NCI-H345 treated with DMSO at 0.1 percent for 48 hours (cell line): ENCODE measurements around the gene RADIL.
"Not testable (repeated sequence)": the region's sequence is repeated elsewhere in the genome, so short reads cannot be mapped to it uniquely, and the experiment has no call there.

Source experiments
- DNase-seq: peaks from one replicate; lab custom pipeline; 2025; ENCODE audit not compliant: unreplicated experiment; lab: John Stamatoyannopoulos, UW

RADIL gene

DNA sequence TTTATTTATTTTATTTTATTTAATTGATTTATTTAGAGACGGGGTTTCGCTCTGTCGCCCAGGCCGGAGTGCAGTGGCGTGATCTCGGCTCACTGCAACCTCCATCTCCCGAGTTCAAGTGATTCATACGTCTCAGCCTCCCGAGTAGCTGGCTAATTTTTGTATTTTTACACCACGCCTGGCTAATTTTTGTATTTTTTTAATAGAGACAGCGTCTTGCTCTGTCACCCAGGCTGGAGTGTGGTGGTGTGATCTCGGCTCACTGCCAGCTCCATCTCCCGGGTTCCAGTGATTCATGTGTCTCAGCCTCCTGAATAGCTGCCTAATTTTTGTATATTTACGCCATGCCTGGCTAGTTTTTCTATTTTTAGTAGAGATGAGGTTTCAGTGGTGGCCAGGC, 73.8 kb downstream of the RADIL start:
- no peak for DNase-seq

DNA sequence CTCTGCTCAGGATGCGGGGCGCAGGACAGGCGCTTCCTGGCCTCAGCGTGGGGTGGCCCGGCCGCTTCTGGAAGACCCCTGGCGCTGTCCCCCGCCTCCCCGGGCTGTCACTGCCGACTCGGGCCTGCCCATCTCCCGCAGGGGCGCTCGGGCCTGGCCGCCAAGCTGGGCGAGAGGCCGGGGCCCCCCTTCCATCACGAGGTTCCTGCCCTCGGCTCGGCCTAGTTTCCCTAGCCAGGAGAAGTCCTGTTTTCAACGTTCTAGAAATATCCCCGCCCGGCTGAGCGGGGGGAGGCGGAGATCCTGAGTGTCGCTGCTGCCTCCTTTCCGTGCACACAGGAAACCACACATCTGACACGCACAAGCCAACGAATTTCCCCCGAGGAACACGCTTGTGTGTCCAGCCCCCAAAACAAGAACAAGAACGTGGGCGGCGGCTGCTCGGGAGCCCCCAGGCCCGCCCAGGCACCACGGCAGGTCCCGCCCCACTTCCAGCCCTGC, 74.4 kb downstream of the RADIL start:
- no peak for DNase-seq

DNA sequence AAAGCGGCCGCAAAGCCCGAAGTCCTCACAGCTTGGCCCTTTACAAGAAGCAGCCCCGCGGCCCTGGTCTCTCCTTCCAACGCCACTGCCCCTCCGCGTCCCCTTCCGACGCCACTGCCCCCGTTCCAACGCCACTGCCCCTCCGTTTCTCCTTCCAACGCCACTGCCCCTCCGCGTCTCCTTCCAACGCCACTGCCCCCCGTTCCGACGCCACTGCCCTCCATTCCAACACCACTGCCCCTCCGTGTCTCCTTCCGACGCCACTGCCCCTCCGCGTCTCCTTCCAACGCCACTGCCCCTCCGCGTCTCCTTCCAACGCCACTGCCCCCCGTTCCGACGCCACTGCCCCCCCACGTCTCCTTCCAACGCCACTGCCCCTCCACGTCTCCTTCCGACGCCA, 75.0 kb downstream of the RADIL start:
- no peak for DNase-seq

DNA sequence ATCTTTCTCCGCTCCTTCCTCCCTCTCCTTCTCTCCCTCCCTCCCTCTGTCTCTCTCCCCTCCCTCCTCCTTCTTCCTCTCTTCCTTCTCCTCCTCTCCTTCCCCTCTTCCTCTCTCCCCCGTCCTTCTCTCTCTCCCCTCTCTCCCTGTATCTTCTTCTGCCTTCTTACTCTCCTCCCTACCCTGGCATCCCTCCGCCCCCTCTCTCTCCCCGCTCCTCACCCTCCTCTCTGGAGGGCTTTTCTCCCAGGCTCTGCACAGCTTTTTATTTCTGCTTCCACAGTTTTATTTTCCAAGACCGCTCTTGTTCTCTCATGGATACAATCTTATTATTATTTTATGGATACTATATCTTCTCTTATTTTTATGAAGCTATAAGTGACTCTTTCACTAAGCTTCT, 75.5 kb downstream of the RADIL start:
- no peak for DNase-seq

DNA sequence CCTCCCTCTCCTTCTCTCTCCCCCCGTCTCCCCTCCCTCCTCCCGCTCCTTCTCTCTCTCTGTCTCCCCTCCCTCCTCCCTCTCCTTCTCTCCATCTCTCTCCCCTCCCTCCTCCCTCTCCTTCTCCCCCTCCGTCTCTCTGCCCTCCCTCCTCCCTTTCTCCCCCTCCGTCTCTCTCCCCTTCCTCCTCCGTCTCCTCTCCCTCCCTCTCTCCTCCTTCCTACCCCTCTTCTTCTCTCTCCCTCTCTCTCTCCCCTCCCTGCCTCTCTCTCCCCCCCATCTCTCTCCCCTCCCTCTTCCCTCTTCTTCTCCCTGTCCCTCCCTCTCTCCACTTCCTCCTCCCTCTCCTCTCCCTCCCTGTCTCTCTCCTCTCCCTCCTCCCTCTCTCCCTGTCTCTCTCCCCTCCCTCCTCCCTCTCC, 75.9 kb downstream of the RADIL start:
- DNase-seq = no peak

DNA sequence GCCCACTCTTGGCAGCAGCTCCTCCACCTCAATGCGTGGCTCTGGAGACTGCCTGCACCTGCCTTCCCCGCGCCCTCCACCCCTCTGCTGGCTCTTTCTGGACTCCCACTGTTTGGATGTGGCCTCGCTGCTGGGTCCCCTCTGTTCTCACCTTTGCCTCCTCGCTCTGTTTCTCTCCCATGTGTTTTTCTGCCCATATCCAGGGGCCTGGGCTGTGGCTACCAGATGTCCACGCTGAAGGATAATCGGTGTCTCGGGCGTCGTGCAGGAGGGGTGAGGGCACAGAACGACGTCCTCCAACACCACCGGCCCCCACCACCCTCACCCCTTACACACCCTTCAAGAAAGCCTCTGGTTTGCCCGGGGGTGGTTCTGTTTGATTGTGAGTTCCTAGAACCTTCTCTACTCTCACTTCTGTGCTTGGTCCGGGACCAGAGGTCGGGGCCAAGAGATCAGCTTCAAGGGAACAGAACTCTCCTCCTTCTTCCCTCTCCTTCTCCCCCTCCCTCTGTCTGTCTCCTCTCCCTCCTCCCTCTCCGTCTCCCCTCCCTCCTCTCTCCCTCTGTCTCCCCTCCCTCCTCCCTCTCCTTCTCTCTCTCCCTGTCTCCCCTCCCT, 76.4 kb downstream of the RADIL start:
- no peak for DNase-seq

DNA sequence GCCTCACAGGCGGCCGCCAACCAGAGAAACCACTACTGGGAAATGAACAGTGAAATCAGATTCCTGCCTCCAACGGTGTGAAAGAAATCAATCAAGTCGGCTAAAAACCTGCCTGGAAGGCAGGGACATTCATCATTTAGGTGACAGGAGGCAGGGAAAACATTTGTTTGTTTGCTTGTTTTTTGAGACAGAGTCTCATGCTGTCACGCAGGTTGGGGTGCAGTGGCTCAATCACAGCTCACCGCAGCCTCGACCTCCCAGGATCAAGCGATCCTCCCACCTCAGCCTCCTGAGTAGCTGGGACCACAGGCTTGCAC, 77.6 kb downstream of the RADIL start:
- no peak for DNase-seq

DNA sequence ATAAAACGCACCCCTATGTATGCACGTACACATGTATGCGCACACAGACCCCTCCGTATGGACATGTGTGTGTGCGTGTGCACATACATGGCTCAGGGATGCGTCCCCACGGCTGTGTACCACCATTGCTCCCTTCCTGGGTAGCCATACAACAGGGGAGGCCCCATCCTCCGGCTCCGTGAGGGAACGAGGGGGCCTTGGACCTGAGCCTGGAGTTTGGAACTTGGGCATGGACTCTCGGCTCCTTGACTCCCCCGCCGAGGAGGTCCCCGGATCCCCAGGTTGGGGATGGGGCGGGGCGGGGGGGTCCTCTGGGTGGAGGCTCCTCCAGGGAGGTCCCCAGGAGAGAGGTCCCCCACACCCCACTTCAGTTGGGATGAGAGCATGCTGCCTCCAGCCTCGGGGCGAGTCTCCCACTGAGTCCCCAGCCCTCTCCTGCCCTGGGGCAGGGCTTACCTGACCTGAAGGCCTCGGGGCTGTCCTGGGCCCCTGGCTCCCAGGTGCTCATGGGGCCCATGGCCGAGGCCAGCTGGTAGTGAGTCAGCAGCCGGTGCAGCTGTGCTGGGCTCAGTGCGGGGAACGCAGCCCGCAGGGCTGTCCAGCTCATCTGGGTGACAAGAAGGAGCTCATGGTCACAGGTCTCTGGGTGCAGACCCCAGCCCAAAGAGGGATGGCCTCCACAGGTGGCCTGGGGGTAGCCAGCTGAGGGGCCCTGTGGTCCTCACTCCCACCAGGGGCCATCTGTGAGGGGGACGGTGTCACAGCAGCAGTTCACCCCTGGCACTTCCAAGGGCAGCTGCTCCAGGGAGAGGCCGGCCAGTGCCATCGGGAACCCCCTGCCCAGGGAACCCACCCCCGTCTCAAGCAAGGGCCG, 78.2 kb downstream of the RADIL start:
- DNase-seq = no peak

DNA sequence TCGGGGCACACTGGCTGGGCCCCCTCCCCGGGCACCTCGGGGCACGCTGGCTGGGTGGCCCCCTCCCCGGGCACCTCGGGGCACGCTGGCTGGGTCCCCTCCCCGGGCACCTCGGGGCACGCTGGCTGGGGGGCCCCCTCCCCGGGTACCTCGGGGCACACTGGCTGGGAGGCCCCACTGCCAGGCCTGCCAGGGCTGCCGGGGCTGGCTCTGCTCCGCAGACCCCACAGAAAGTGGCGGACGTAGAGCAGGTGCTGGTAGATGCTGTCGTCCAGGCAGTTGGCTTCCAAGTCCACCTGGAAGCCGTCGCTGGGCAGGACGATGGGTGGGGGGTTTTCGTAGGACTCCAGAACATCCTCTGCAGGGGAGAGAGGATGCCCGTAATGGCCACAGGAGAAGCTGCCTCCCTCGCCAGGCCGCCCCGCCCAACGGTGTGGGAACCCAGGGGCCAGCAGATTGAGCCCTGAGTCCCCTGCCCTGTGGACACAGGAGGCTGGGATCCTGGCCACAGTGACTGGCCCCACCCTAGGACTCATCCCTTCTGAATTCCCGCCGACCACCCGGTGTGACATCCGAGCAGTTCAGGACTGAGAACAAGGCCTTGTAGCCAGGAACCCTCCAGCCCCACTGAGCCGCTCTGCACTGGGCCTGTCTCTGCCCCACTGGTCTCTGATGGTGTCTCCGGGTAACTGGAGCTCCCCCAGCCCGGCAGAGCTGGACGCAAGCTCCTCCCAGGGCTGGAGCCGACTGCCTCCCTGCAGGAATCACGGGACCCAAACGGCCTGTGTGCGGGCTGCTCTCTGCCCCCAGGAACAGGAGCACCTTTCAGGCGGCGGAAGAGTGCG, 79.9 kb downstream of the RADIL start:
- no peak for DNase-seq

DNA sequence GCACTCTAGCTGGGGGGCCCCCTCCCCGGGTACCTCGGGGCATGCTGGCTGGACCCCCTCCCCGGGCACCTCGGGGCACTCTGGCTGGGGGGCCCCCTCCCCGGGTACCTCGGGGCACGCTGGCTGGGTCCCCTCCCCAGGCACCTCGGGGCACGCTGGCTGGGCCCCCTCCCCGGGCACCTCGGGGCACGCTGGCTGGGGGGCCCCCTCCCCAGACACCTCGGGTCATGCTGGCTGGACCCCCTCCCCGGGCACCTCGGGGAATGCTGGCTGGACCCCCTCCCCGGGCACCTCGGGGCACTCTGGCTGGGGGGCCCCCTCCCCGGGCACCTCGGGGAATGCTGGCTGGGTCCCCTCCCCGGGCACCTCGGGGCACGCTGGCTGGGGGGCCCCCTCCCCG, 80.9 kb downstream of the RADIL start:
- not testable (repeated sequence) for DNase-seq

DNA sequence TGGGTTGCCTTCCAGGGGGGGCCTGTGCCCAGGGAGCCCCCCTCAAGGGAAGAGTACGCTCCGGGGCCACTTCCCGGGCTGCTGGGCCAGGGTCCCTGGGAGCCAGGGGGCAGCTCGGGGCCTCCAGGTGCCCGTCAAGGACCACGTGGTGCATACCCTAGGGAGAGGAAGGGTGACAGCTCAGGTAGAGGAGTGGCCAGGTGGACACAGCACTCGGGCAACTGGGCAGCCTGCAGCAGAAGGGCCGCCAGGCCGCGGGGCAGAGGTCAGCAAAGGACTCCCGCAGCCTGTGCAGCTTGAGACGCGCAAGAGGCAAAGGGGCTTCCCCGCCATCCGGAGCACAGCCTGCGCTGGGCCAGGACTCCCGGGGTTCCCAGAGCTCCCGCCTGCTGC, 81.7 kb downstream of the RADIL start:
- DNase-seq = no peak

DNA sequence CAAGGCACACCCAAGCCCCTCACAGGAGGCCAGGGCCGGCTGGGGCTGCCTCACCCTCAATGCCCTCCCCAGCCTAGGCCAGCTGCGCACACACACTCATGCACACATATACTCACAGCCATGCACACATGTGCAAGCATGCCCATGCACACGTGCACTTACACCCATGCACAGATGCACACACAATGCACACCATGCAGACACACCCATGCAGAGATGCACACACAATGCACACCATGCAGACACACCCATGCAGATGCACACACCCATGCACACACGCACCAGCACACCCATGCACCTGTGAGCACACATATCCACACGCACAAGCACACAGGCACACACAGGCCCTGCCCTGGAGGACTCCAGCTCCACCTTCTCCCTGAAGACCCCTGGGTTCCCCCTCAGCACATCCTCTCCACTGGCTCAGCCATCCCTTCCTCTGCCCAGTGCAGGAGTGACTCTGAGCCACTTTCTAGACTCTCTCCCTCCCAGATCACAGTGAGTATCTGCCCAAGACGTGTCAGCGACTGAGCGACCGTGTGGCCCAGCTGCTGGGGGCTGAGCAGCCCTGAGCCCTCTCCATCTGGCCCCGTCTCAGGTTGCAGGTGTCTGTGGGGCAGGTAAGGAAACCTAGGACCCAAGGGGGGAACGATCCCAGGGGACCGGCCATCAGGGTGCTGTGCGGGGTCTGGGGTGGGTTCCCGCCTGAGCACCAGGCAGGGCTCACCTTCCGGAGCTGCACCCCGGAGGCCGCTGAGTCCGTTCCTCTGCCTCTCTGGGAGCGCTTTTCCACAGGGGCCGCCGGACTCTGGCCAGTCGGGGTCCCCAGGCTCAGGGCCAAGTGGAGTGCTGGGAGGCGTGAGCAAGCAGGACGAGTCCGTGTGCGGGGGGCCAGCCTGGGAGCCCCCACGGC, 82.3 kb downstream of the RADIL start:
- no peak for DNase-seq

DNA sequence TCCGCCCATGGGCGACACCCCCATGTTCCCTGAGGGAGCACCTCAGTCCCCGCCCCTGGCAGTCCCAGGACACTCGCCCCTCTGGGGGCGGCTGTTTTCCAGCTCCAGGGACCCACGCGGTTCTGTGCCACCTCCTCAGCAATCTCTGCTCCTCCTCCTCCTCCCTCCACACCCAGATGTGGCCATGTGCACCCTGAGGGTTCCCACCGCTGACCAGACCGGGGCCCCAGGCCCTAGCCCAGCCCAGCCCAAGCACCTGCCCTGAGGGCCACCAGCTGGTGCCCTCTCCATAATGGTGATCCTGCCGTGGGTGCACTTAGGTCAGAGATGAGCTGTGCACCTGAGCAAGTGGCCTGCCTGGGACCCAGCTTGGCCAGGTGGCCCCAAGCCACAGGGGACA, 83.0 kb downstream of the RADIL start:
- no peak for DNase-seq

DNA sequence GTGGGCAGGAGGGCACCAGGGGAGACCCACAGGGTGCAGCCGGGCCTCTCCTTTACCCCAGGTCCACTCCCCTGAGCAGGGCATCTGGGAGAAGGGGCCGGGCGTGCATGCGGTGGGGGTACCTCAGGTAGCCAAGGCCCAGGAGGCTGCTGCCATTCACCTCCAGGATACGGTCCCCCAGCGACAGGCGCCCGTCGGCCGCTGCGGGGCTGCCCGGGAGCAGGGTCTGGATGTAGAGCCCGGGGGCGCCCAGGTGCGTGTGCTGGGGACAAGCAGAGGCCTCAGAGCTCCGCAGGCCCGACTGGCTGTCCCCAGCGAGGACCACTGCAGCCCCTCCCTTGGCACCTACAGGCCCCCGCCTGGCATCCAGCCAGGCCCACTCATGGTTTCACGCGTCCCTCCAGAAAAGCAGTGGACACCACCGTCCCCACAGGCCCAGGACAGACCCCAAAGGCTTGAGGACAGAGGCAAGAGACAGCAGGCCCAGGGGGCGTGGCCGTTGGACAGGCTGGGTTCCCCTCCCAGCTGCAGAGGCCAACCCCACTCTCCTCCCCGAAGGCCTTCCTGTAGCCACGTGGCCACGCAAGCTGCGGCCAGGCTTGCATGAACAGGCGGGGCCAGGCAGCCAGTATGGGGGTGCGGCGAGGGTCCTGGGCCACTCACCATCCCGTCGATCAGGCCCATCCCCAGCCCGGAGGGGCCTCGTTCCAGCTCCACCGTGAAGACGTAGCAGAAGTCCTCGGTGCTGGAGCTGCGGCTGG, 83.8 kb downstream of the RADIL start:
- DNase-seq = no peak

DNA sequence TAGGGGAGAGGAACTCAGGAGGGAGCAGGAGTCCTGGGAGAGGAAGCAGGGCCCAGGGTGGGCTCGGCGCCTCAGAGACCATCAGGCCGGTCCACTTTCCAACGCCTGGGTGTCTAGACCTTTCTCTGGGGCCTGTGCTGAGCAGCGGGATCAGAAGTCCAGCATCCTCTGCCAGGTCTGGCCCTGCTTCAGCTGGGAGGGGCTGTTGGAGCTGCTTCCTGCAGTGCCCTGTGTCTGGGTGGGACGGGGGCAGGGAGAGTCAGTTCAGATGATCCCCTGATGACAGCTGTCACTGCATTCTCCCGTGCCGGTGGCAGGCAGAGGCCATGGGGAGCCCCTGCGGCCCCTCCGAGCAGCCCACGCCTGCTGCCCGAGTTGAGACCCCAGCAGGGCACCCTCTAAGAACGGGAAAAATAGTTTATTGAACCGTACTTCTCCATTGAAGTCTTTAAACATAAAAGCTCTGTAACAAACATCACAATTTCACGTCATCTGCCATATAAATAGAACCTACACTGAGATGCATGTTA, 84.7 kb downstream of the RADIL start:
- DNase-seq = no peak

DNA sequence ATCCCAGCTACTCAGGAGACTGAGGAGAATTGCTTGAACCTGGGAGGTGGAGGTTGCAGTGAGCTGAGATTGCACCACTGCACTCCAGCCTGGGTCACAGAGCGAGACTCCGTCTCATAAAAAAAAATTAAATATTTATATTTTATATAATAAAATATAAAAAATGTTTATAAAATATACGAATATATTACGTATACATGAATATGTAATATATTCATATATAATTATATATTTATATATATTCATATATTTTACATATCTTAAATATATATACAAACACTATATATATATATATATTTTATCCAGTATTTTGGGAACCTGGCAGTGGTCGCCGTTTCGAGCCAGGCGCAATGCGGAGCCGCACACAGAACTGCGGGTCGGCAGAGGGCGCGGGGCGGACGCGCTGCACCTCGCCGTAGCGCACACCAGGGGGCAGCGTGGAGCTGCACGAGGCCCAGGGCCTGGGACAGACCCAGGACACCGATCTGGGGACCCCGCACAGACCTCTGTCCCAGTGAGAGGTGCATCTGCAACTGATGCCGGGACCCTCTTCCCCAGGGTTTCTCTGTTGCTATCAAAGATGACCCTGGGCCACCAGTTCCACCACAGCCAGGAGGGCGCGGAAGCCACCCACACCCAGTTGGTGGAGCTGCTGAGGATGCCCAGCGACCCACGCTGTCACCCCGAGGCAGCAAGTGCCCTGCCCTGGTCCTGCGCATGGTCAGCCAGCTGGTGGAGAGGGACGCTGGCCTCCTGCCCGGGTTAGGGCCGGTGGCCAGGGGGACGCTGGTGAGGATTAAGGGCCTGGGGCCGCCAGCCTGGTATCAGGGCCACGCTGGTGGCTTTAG, 85.4 kb downstream of the RADIL start:
- DNase-seq = no peak

DNA sequence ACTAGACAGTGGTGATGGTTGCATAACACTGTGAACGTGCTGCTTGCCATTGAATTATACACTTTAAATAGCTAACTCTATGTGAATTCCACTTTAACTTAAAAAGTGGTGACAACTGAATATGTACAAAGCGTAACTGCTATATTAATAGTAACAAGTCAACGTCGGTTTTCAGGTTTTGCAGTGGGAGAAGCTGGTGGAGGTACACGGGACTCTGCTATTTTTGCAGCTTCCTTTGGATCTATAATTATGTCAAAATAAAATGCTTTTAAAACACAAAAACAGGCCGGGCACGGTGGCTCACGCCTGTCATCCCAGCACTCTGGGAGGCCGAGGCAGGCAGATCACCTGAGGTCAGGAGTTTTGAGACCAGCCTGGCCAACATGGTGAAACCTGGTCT, 87.1 kb downstream of the RADIL start:
- DNase-seq = no peak

DNA sequence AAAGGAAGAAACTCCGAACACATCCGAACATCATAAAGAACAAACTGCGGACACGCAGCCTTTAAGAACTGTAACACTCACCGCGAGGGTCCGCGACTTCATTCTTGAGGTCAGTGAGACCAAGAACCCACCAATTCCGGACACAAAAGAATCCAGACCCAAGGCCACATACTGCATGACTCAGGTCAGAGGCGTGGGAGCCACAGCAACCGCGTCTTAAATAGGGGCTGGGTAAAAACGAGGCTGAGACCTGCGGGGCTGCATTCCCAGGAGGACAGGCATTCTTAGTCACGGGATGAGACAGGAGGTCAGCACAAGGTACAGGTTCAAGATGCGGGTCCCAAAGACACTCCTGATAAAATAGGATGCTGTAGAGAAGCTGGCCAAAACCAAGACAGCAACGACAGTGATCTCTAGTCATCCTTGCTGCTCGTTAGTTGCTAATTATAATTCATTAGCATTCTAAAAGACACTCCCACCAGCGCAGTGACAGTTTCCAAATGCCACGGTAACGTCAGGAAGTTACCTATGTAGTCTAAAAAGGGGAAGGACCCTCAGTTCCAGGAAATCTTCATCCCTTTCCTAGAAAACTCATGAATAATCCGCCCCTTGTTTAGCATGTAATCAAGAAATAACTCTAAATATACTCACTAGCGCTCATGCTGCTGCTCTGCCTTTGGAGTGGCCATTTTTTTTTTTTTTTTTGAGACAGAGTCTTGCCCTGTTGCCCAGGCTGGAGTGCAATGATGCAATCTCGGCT, 88.7 kb downstream of the RADIL start:
- DNase-seq = no peak
